Loucy (cell line): ENCODE measurements around the gene ATXN7L1.

Source experiments
- CTCF ChIP-seq: fragments of 200-600 bp; sonication (generic); conservative IDR thresholded peaks from 2 replicates; pipeline ENCODE4 v1.5.1; 2014; ENCODE audit warnings: mild to moderate bottlenecking, antibody characterized with exemption, low read length
- EZH2phosphoT487 ChIP-seq: fragments of 200-600 bp; IDR thresholded peaks from 2 replicates; pipeline ENCODE4 v1.6.1; 2018; ENCODE audit warnings: antibody characterized with exemption, mild to moderate bottlenecking, moderate library complexity, borderline replicate concordance

GRCh38 chr7:105907129-105907846, 30.9 kb upstream of the ATXN7L1 start:
- TF ChIP-seq CTCF (no peak), EZH2phosphoT487 (no peak)
